SKM-1 (cell line): ENCODE data around the gene L3MBTL2.
"Not testable (repeated sequence)": the region's sequence is repeated elsewhere in the genome, so short reads cannot be mapped to it uniquely, and the experiment has no call there.

Source experiments
- DNase-seq: peaks from one replicate; lab custom pipeline; 2025; ENCODE audit not compliant: unreplicated experiment; lab: John Stamatoyannopoulos, UW

Gene L3MBTL2

DNA sequence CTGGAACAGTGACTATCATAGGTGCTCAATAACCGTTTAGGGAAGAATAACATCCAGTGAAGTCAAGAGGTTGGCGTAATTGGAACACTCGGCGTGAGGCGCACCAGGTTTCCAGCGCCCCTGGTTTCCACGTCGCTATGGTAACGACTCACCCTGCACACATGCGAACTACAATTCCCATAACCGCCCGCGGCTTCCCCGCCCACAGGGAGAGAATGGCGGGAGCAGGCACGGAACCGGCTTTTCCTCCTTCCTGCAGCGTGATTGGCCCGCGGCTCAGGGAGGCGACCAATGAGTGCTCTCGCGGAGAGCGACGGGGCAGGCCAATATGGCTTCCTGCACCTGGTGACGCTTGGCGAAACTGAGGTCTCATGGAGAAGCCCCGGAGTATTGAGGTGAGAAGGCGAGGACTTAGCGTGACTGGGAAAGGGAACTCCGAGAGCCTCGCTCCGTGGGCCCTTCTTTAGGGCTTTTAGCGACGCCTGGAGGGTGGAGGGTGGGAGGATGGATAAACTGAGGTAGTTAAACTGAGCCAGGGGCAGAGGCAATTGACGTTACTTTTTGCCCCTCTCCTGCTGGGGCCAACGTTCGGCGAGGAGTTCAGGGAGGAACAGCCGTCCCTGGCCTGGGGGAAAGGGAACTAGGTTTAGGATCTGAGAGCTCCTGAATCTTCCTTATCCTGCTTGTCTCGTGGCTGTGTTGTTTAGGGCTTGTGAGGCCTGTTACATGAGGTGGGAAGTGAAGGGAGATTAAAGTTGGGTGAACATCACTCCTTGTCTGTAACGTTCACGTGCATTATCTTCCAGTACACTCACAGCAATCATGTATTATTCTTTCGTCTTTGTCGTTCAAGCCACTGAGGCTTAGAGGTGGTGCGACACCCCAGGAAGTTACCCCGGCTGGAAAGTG, at the start of gene L3MBTL2:
L3MBTL2 (plus strand) TSS at position 321 of the 909 bp plus-strand sequence; CDS start at position 372, 51 bp downstream.
- peak; percentile 92 for DNase-seq

DNA sequence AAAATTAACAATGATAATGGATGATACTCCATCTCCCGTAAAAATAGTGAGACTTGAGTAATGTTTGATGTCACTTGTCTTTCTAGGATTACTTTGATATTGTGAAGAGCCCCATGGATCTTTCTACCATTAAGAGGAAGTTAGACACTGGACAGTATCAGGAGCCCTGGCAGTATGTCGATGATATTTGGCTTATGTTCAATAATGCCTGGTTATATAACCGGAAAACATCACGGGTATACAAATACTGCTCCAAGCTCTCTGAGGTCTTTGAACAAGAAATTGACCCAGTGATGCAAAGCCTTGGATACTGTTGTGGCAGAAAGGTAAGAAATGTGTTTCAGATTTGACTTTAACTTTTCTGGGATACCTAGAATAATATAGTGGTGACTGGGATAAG, 48.0 kb upstream of the L3MBTL2 start:
- no peak for DNase-seq

DNA sequence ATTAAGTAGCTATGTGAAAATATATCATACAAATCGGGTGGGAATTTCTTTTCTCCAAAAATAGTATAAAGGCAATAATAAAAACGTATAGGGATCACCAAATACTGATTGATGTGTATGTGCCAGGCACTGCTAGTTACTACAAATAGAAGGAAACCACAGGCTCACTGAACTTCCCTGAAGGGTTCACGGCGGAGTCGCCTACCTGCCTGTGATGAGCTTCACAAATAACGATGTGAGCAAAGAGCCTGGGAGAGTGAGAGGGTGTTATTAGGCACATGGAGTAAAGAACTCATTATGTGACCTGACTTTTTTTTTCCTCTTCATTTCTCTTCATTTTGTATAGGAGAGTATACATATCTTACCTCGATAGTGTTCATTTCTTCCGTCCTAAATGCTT, 36.0 kb upstream of the L3MBTL2 start:
- DNase-seq, result no peak

DNA sequence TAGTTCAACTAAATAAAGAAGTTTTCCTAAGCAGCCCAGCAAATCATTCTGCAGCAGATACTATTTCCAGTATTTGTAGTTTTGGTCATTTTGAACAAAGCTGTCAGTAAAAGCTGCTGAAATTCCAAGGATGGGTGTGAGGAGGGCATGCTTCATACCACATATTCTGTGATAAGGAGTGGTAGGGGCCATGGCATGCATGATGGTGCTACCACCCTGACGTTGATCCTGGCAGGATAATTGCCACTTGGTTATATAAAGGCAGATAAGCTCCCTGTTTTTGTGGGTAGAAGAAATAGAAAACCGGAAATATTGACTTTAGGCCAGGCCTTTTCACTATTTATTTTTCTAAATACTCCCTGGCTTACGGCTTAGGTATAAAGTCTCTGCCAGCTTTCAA, 33.1 kb upstream of the L3MBTL2 start:
- no peak for DNase-seq

DNA sequence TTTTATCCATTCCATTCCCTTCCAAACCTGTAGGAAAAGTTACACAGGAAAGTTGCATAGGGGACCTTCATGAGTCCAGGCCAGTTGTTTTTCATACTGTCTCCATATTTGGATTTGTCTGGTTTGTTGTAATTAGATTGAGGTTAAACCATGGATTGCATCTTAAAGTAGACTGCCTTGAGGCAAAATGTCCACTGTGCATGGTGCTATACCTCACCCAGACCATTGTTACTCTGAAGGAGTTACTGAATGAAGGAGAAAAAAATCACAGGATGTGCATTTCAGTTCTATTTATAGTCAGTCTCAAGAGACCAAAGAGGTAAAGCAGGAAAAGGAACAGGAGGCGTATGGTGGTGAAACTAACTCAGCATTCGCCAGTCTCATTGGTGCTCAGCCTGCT, 29.6 kb upstream of the L3MBTL2 start:
- DNase-seq, result no peak

DNA sequence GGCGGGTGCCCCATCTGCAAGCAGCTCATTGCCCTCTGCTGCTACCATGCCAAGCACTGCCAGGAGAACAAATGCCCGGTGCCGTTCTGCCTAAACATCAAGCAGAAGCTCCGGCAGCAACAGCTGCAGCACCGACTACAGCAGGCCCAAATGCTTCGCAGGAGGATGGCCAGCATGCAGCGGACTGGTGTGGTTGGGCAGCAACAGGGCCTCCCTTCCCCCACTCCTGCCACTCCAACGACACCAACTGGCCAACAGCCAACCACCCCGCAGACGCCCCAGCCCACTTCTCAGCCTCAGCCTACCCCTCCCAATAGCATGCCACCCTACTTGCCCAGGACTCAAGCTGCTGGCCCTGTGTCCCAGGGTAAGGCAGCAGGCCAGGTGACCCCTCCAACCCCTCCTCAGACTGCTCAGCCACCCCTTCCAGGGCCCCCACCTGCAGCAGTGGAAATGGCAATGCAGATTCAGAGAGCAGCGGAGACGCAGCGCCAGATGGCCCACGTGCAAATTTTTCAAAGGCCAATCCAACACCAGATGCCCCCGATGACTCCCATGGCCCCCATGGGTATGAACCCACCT, 28.0 kb upstream of the L3MBTL2 start:
- no peak for DNase-seq

DNA sequence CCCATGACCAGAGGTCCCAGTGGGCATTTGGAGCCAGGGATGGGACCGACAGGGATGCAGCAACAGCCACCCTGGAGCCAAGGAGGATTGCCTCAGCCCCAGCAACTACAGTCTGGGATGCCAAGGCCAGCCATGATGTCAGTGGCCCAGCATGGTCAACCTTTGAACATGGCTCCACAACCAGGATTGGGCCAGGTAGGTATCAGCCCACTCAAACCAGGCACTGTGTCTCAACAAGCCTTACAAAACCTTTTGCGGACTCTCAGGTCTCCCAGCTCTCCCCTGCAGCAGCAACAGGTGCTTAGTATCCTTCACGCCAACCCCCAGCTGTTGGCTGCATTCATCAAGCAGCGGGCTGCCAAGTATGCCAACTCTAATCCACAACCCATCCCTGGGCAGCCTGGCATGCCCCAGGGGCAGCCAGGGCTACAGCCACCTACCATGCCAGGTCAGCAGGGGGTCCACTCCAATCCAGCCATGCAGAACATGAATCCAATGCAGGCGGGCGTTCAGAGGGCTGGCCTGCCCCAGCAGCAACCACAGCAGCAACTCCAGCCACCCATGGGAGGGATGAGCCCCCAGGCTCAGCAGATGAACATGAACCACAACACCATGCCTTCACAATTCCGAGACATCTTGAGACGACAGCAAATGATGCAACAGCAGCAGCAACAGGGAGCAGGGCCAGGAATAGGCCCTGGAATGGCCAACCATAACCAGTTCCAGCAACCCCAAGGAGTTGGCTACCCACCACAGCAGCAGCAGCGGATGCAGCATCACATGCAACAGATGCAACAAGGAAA, 27.3 kb upstream of the L3MBTL2 start:
- no peak for DNase-seq

DNA sequence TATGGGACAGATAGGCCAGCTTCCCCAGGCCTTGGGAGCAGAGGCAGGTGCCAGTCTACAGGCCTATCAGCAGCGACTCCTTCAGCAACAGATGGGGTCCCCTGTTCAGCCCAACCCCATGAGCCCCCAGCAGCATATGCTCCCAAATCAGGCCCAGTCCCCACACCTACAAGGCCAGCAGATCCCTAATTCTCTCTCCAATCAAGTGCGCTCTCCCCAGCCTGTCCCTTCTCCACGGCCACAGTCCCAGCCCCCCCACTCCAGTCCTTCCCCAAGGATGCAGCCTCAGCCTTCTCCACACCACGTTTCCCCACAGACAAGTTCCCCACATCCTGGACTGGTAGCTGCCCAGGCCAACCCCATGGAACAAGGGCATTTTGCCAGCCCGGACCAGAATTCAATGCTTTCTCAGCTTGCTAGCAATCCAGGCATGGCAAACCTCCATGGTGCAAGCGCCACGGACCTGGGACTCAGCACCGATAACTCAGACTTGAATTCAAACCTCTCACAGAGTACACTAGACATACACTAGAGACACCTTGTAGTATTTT, 26.6 kb upstream of the L3MBTL2 start:
- no peak for DNase-seq

DNA sequence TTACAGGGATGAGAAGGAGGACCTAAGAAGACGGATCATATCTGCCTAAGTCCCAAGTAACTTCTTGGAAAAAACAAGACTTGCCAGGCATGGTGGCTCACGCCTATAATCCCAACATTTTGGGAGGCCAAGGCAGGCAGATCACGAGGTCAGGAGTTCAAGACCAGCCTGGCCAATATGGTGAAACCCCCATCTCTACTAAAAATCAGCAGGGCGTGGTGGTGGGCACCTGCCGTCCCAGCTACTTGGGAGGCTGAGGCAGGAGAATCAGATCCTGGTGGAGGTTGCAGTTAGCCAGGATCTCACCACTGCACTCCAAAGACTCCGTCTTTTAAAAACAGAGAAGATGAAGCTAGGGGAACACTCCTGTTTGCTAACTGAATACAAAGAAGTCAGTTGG, 24.8 kb upstream of the L3MBTL2 start:
- not testable (repeated sequence) for DNase-seq

DNA sequence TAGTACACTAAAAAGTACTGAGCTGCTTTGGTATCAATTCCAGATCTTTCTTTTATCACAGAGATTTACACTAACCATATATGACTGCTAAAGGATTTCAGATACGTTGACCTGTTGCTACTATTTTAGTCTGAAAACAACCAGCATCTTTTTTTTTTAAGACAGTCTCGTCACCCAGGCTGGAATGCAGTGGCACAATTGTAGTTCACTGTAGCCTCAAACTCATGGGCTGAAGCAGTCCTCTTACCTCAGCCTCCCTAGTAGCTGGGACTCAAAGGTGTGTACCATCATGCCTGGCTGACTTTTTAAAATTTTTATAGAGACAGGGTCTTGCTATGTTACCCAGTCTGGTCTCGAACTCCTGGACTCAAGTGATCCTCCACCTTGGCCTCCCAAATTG, 24.2 kb upstream of the L3MBTL2 start:
- DNase-seq, result no peak

DNA sequence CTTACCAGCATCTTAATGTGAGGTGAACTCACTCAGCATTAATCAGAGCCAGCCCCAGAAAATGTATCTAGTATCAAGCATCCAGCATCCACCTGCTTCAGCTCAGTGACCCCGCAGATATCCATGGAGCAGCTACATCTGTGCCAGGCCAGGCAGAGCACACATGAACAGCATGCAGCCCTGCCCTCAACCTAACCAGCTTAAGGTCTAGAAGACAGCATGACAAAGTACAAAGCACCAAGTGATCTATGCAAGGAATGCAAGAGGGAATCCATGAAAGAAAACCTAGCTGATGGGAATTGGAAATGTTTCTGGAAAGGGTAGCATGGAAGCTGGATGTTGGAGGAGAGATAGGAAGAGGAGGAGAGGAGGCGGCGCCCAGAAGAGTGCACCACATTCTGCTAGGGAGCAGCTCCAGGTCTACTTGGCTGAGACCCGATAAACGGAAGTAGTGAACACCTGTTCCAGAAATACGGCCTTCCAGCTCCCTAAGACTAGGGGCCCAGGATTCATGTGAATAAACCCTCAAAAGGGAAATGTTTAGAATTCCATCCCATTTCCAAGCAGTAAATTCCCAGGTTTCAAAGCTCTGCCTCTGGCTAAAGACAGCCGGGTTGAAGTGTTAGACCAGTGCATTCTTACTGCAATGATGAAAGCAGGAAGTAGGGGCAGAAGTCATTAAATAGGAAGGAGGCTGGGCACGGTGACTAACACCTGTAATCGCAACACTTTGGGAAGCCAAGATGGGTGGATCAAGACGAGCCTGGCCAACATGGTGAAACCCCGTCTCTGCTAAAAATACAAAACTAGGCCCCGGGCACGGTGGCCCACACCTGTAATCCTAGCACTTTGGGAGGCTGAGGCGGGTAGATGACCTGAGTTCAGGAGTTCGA, 23.5 kb upstream of the L3MBTL2 start:
- peak; percentile 61 for DNase-seq

DNA sequence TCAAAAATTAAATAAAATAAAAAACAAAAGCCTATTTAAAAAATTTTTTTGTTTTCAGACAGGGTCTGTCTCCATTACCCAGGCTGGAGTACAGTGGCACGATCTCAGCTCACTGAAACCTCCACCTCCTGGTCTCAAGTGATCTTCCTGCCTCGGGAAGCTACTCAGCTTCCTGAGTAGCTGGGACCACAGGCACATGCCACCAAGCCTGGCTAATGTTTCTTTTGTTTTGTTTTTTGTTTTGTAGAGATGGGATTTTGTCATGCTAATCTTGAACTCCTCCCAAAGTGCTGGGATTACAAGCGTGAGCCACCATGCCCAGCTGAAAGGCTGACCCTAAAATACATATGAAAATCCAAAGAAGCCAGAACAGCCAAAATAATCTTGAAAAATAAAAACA, 20.4 kb upstream of the L3MBTL2 start:
- no peak for DNase-seq

DNA sequence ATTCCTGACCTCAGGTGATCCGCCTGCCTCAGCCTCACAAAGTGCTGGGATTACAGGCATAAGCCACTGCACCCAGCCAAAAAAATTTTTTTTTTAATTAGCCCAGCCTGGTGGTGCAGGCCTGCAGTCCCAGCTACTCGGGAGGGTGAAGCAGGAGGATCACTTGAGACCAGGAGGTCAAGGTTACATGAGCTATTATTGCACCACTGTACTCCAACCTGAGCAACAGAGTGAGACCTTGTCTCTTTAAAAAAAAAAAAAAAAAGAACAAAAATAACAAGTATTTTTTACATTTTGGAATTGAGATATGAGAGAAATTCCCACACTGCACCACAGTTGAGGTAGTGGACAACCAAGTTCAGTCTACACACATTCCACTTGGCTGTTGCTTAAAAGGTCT, 13.6 kb upstream of the L3MBTL2 start:
- no peak for DNase-seq

DNA sequence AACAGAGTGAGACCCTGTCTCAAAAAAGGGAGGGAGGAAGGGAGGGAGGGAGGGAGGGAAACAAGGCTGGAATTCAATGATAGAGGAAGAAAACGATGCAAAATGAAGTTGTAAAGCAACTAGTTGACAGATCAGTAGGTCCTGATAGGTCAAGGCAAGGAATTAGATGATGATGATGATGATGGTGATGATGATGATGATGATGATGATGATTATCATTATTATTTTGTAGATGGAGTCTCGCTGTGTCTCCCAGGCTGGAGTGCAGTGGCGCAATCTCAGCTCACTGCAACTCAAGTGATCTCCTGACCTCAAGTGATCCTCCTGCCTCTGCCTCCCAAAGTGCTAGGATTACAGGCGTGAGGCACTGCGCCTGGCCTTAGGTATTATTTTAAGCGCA, 11.3 kb upstream of the L3MBTL2 start:
- no peak for DNase-seq

DNA sequence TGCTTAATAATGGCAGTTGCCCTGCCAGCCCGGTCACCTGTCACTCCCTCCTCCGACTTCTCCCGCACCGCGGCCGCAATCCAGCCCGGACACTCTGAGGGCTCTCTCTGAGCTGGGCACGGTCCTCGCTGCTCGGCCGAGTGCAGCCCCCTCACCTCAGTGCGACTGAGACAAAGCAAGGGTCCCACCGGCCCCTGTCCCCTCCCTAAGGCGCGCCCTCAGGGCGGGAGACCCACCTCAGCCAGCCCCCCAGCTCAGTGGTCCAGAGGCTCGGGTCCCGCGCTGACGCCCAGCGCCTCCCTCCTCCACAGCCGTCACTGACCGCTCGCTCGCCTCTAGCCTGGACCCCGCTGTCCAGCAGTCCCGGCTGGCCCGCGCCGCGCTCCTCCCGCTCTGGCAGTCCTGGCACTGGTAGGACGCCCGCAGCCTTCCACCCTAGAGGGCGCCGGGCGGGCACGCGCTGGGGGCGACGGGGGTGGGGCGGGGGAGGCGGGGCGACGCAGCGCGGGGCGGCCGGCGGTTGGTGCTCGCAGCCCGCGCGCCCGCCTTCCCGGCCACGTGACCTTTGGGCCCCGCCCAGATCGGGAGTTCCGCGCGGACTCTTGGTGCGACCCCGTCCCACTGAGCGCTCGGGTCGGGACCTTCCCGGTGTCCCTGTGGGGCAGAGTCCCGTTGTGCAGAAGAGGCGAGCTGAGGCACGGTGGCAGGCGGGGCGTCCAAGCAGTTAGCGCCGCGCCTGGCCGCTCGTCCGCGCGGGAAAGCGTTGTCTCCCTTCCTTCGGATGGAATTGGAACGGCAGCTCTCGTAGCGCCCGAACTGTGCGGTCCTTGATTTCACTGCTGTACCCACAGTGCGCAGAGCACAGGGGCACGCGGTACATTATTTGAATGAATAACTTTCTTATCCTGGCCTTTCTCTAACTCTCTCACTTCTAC, 7.8 kb upstream of the L3MBTL2 start:
- peak; percentile 55 for DNase-seq

DNA sequence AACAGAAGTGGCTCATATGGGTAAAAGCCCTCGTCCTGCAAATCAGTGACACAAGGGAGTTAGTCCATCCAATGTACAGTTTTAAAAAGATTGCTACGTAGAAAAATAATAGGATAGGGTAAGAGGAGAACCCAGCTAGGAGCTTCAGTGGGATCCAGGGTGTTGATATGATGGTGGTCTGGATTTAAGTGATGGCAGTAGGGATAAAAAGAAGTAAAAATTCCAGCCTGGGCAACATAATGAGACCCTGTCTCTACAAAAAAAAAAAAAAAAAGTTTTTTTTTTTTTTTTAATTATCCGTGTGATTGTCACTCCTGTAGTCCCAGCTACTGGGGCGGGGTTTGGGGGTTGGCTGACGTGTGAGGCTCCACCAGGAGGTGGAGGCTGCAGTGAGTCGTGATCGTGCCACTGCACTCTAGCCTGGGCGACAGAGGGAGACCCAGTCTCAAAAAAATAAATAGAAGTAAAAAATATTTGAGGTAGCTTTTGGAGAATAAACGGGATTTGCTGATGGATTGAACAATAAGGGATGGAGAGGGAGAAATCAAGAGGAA, 7.0 kb upstream of the L3MBTL2 start:
- no peak for DNase-seq

DNA sequence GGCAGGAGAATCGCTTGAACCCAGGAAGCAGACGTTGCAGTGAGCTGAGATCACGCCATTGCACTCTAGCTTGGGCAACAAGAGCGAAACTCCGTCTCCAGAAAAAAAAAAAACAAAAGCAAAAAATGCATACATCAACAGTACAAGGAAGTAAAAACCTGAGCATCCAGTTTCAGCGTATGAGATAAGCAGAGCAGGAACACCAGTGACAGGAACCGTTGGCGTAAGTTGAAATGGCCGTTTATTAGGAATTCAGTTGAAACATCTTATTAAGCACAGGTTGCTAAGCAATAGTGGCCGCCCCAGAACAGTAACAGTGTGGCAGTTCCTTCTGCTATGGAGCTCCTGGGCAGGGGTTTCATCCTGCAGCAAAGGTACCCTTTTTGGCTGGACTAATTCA, 4.0 kb upstream of the L3MBTL2 start:
- DNase-seq, result no peak

DNA sequence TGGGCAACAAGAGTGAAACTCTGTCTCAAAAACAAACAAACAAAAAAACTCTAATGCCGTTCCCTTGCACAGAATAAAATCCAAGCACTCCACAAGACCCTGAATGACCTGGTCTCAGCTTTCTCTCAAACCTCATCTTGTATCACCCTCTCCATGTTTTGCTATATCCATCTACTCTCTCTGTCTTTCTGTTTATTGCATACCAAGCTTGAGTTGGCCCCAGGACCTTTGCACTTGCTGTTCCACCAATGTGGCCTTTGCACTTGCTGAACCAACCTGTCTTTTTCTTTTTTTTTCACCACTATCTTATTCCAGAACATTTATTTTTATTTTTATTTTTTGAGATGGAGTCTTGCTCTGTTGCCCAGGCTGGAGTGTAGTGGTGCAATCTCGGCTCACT, 2.0 kb upstream of the L3MBTL2 start:
- no peak for DNase-seq

DNA sequence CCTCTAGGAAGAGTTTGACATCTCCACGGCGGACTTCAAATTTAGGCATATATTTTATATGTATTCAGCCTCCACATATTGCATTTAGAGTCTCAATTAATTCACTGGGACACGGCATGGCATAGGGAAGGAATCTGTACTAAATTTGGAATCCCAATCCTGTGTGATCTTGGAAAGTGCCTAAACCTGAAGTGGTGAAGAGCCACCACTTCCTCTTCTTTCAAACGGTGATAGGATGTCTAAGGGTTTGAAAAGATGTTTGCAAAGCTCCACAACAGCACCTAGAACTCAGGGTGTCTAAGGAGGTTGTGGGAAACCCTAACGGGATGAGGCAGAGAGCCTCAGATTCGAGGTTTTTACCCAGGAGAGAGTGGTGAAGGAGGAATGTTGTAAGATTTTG, 1.0 kb upstream of the L3MBTL2 start:
- no peak for DNase-seq
